A549 (cell line): Measurements from ENCODE around the gene PKDCC. TPM values are rescaled to one million over a fixed set of nuclear protein-coding genes. Genes with fewer than 3 reads are reported as not detected.

ENCODE experiments used
- ATAC-seq, 2 experiments: fragments of 200-7000 bp in 1 of 2; fragments of >200 bp in 1 of 2; cut with Nextera tagmentation in 1 of 2; cut with Tn5 transposase in 1 of 2; 3 replicates each; pipeline versions ENCODE4 v1.8.0 to v1.9.1; 2018 to 2020; ENCODE audit warnings: mild to moderate bottlenecking in 1 of 2, moderate library complexity in 1 of 2
- CTCF ChIA-PET: fragments of 300-600 bp; sonication (Branson Sonifier 250); formaldehyde crosslinking; extraction: SDS; loops from one replicate; lab custom pipeline; 2021; ENCODE audit warnings: antibody characterized with exemption, inconsistent platforms; lab: Yijun Ruan, JAX
- POLR2A ChIA-PET: fragments of 350-600 bp; formaldehyde crosslinking; extraction: SDS; loops from one replicate; lab custom pipeline; 2021; ENCODE audit warnings: antibody characterized with exemption, inconsistent platforms; lab: Yijun Ruan, JAX
- DNase-seq, 2 experiments: peaks; one replicate each; pipeline versions ENCODE4 v3.0.0 to v3.0.0-alpha.2; 2011 to 2016; ENCODE audit warnings: low read depth in 1 of 2, low spot score in 1 of 2
- FAIRE-seq: peaks from 2 replicates; lab custom pipeline; 2011; peaks lifted over from hg19 to GRCh38; lab: Jason Lieb, UNC
- H3K27ac ChIP-seq, 2 experiments: fragments of >200 bp; sonication (Bioruptor Twin); formaldehyde crosslinking; 3 replicates each; pipeline ENCODE4 v1.5.1; 2016 to 2017
- H3K4me1 ChIP-seq: fragments of >200 bp; sonication (Bioruptor Twin); formaldehyde crosslinking; 3 replicates; pipeline ENCODE4 v1.6.1; 2016
- H3K4me2 ChIP-seq: fragments of >200 bp; sonication (Bioruptor Twin); formaldehyde crosslinking; 3 replicates; pipeline ENCODE4 v1.6.1; 2016
- H3K4me3 ChIP-seq: fragments of >200 bp; sonication (Bioruptor Twin); formaldehyde crosslinking; 3 replicates; pipeline ENCODE4 v1.5.1; 2016
- H3K9me3 ChIP-seq: fragments of >200 bp; sonication (Bioruptor Twin); formaldehyde crosslinking; 3 replicates; pipeline ENCODE4 v1.6.1; 2016
- BHLHE40 ChIP-seq: IDR thresholded peaks from 2 replicates; pipeline ENCODE4 v1.6.1; 2012; ENCODE audit warnings: low read depth, low read length, inconsistent platforms
- CBX2 ChIP-seq: fragments of 200-600 bp; sonication (generic); IDR thresholded peaks from 2 replicates; pipeline ENCODE4 v1.6.1; 2016; ENCODE audit warnings: low read depth, mild to moderate bottlenecking, borderline replicate concordance
- CBX8 ChIP-seq: fragments of 200-600 bp; sonication (generic); IDR thresholded peaks from 2 replicates; pipeline ENCODE4 v1.6.1; 2016
- CEBPB ChIP-seq, 2 experiments: fragments of >200 bp in 1 of 2; sonication (Bioruptor Twin) in 1 of 2; formaldehyde crosslinking in 1 of 2; IDR thresholded peaks; 2 replicates each; pipeline ENCODE4 v1.6.1; 2012 to 2016
- CHD2 ChIP-seq: fragments of 150-350 bp; IDR thresholded peaks from 2 replicates; pipeline ENCODE4 v1.6.1; 2014; ENCODE audit warnings: low read length; ENCODE audit not compliant: partially characterized antibody
- CHD4 ChIP-seq: fragments of 200-600 bp; sonication (generic); IDR thresholded peaks from 2 replicates; pipeline ENCODE4 v1.6.1; 2016; ENCODE audit warnings: antibody characterized with exemption, mild to moderate bottlenecking, borderline replicate concordance
- EHMT2 ChIP-seq: fragments of 200-600 bp; sonication (generic); IDR thresholded peaks from 2 replicates; pipeline ENCODE4 v1.6.1; 2016; ENCODE audit warnings: antibody characterized with exemption, low read depth, mild to moderate bottlenecking, moderate library complexity
- EP300 ChIP-seq, 2 experiments: fragments of >200 bp; sonication (Bioruptor Twin); formaldehyde crosslinking; IDR thresholded peaks; 2 replicates in 1 of 2; 3 replicates in 1 of 2; pipeline ENCODE4 v1.6.1; 2016 to 2017
- ESRRA ChIP-seq: fragments of 150-350 bp; IDR thresholded peaks from 2 replicates; pipeline ENCODE4 v1.6.1; 2014; ENCODE audit warnings: mild to moderate bottlenecking, low read length, borderline replicate concordance
- FOXS1 ChIP-seq: fragments of 250-450 bp; sonication (Bioruptor Pico); IDR thresholded peaks from 2 replicates; pipeline ENCODE4 v1.5.0; 2020; ENCODE audit warnings: mild to moderate bottlenecking, moderate library complexity
- HDAC2 ChIP-seq: fragments of 200-600 bp; sonication (generic); IDR thresholded peaks from 2 replicates; pipeline ENCODE4 v1.6.1; 2016
- HEYL ChIP-seq: fragments of 250-450 bp; sonication (Bioruptor Pico); IDR thresholded peaks from 2 replicates; pipeline ENCODE4 v1.8.0; 2021; ENCODE audit warnings: mild to moderate bottlenecking, moderate library complexity
- HOXB13 ChIP-seq: fragments of 250-450 bp; sonication (Bioruptor Pico); IDR thresholded peaks from 2 replicates; pipeline ENCODE4 v1.5.0; 2020; ENCODE audit warnings: low read depth, mild to moderate bottlenecking, moderate library complexity
- HOXB5 ChIP-seq: fragments of 250-450 bp; sonication (Bioruptor Pico); IDR thresholded peaks from 2 replicates; pipeline ENCODE4 v1.5.0; 2020; ENCODE audit warnings: mild to moderate bottlenecking, moderate library complexity
- JUN ChIP-seq, 2 experiments: fragments of >200 bp; sonication (Bioruptor Twin); formaldehyde crosslinking; IDR thresholded peaks; 2 replicates in 1 of 2; 3 replicates in 1 of 2; pipeline ENCODE4 v1.6.1; 2016 to 2017
- KDM5A ChIP-seq: fragments of 200-600 bp; sonication (generic); IDR thresholded peaks from 2 replicates; pipeline ENCODE4 v1.6.1; 2016; ENCODE audit warnings: antibody characterized with exemption, mild to moderate bottlenecking
- MAFK ChIP-seq: fragments of 450-650 bp; IDR thresholded peaks from 2 replicates; pipeline ENCODE4 v1.6.1; 2014; ENCODE audit not compliant: partially characterized antibody
- MAZ ChIP-seq: fragments of 150-350 bp; IDR thresholded peaks from 2 replicates; pipeline ENCODE4 v1.6.1; 2014; ENCODE audit warnings: antibody characterized with exemption, low read depth, low read length, borderline replicate concordance
- MYC ChIP-seq: IDR thresholded peaks from 2 replicates; pipeline ENCODE4 v1.6.1; 2012; ENCODE audit warnings: mild to moderate bottlenecking, inconsistent platforms, low read length, improper control_type of control experiment, borderline replicate concordance
- NFE2L2 ChIP-seq: fragments of 150-350 bp; conservative IDR thresholded peaks from 2 replicates; pipeline ENCODE4 v1.6.1; 2014; ENCODE audit warnings: low read length
- NR3C1 ChIP-seq: fragments of >200 bp; sonication (Bioruptor Twin); formaldehyde crosslinking; IDR thresholded peaks from 3 replicates; pipeline ENCODE4 v1.6.1; 2017
- POLR2AphosphoS2 ChIP-seq: conservative IDR thresholded peaks from 2 replicates; pipeline ENCODE4 v1.6.1; 2012; ENCODE audit warnings: low read length, improper control_type of control experiment, inconsistent platforms
- SMC3 ChIP-seq: fragments of >200 bp; sonication (Bioruptor Twin); formaldehyde crosslinking; IDR thresholded peaks from 3 replicates; pipeline ENCODE4 v1.6.1; 2018; ENCODE audit warnings: inconsistent platforms
- SREBF2 ChIP-seq: fragments of 450-650 bp; IDR thresholded peaks from 2 replicates; pipeline ENCODE4 v1.6.1; 2014; ENCODE audit warnings: mild to moderate bottlenecking, moderate library complexity
- TP53 ChIP-seq: fragments of 250-450 bp; sonication (Bioruptor Pico); IDR thresholded peaks from 2 replicates; pipeline ENCODE4 v1.5.0; 2021; ENCODE audit warnings: mild to moderate bottlenecking, moderate library complexity
- ZFP36 ChIP-seq: fragments of 450-650 bp; IDR thresholded peaks from 2 replicates; pipeline ENCODE4 v1.6.1; 2014; ENCODE audit warnings: borderline replicate concordance; ENCODE audit not compliant: partially characterized antibody
- ZNF302 ChIP-seq: fragments of 250-450 bp; sonication (Bioruptor Pico); IDR thresholded peaks from 2 replicates; pipeline ENCODE4 v1.9.0; 2021; ENCODE audit warnings: inconsistent platforms, mild to moderate bottlenecking, moderate library complexity
- ZSCAN20 ChIP-seq: fragments of 250-450 bp; sonication (Bioruptor Pico); IDR thresholded peaks from 2 replicates; pipeline ENCODE4 v1.8.0; 2022; ENCODE audit warnings: mild to moderate bottlenecking, moderate library complexity
- WGBS: methylation state at CpG from one replicate; pipeline ENCODE4 v1.1.6; 2017; ENCODE audit errors: missing lambda C conversion rate; 5-methylcytosine and 5-hydroxymethylcytosine counted together
- polyA plus RNA-seq, 4 experiments: library from polyadenylated mRNA; depleted of rRNA in 3 of 4; stranded (reverse); fragments of >200 nt; fragmentation: RNase III in 1 of 4; extraction: RNeasy Plus Mini Kit Qiagen cat#74134 plus additional on column Dnase treatment in 1 of 4; gene quantifications; 2 replicates in 3 of 4; 3 replicates in 1 of 4; pipeline ENCODE4 v1.2.3, GENCODE V29; 2011 to 2017
- TF ChIP-seq, protein P1 (sequence below): IDR thresholded peaks from 2 replicates; pipeline ENCODE4 v1.6.1; 2012
- TF ChIP-seq, protein P2 (sequence below): fragments of >200 bp; sonication (Bioruptor Twin); formaldehyde crosslinking; IDR thresholded peaks from 2 replicates; pipeline ENCODE4 v1.6.1; 2016
- TF ChIP-seq, protein P3 (sequence below): fragments of 250-450 bp; sonication (Bioruptor Pico); IDR thresholded peaks from 2 replicates; pipeline ENCODE4 v1.5.0; 2020; ENCODE audit warnings: low read depth, mild to moderate bottlenecking, moderate library complexity
- TF ChIP-seq, protein P4 (sequence below): fragments of 250-450 bp; sonication (Bioruptor Pico); IDR thresholded peaks from 2 replicates; pipeline ENCODE4 v1.5.0; 2021; ENCODE audit warnings: mild to moderate bottlenecking, moderate library complexity, borderline replicate concordance
- TF ChIP-seq, protein P5 (sequence below): fragments of 450-650 bp; IDR thresholded peaks from 2 replicates; pipeline ENCODE4 v1.6.1; 2014; ENCODE audit warnings: antibody characterized with exemption

PKDCC gene
- polyA plus RNA-seq, 2 of the 4 experiments (the other 2 are of a cell fraction): 30.0 to 64.5 TPM

DNA sequence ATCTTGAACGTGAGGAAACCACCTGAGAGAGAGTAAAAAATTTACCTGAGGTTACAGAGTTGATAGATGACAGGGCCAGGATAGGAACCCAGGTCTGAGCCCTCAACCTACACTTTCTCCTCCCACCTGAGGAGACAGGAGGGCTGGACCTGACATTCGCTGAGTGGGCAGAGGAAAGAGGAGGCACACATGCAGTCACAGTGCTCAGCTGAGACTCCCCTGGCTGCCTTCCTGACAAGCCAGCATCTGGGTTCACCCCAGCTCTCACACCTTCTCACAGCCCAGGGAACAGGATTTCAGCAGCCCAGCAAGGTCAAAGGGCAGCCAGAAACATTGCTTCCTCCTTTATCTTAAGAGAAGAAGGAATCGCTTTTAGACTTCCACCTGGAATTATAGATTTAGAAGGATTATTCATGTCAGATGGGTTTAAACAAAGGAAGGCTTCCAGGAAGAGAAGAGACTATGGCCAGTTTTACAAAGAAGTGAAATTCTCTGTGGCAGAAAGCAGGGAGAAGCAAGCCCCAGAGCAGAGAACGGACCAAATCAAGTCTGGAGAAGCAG, 18.1 kb upstream of the PKDCC start:
- H3K4me2 ChIP-seq: no peak overlapping the region
- H3K27ac ChIP-seq: no peak overlapping the region
- ChIA-PET POLR2A (interaction anchor here (0.9 kb wide), 1 partner anchor 160 kb away, joined by 5 read pairs; no protein-coding TSS in a partner anchor), CTCF (interaction anchor here (1.4 to 2.1 kb wide), 2 partner anchors 16 to 160 kb away, joined by 3 to 14 read pairs; no protein-coding TSS in a partner anchor)
- no peak; a peak in 1 of 6 replicates for ATAC-seq
- no peak for DNase-seq
- H3K4me3 ChIP-seq: no peak overlapping the region
- H3K4me1 ChIP-seq: no peaks in the 10 kb centered on the region
- WGBS: 67% methylated on average over 4 of the region's 4 CpGs
- H3K9me3 ChIP-seq: no peaks in the 10 kb centered on the region
- FAIRE-seq: no peak
- TF ChIP-seq, protein P1, sequence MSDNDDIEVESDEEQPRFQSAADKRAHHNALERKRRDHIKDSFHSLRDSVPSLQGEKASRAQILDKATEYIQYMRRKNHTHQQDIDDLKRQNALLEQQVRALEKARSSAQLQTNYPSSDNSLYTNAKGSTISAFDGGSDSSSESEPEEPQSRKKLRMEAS: no peak
- TF ChIP-seq EHMT2 (no peak), MYC (no peak), ZFP36 (no peak), BHLHE40 (no peak), SREBF2 (no peak), MAZ (no peak), HDAC2 (no peak), CBX2 (no peak), EP300 (IDR thresholded peaks at IDR 0.05) (no peak), HEYL (CRISPR knock-in tag) (no peak), FOXS1 (CRISPR knock-in tag) (no peak), CBX8 (no peak), TP53 (CRISPR knock-in tag) (no peak), CHD4 (no peak), ESRRA (no peak), CEBPB (IDR thresholded peaks at IDR 0.05) (no peak), NR3C1 (no peak)
- TF ChIP-seq, protein P2, sequence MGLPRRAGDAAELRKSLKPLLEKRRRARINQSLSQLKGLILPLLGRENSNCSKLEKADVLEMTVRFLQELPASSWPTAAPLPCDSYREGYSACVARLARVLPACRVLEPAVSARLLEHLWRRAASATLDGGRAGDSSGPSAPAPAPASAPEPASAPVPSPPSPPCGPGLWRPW: no peak

DNA sequence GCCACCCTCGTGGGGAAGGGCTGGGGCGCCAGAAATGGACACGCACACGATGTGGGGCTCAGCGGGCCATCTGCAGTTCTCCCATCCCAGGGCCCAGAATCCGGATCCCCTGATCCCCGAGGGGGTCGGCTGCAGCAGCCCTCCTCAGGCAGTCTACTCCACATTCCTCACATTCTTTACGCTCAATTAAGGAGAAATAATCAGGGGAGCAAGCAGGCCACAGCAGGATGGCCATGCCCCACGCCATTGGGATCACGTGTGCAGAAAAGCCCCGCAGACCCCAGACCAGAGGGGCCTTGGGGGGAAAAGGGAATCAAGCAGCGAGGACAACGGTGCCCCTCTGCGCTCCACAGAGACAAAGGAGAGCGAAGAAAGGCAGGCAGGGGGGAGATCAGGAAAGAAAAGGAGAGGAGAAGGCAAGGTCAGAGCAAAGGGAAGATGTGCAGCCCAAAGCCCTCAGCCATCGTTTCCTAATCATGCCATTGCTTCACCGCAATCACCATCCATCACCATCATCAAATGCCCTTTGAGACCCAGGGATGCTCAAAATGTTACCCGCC, 17.5 kb upstream of the PKDCC start:
- no peak for ATAC-seq
- Histone ChIP-seq H3K4me3 (no peak overlapping the region), H3K9me3 (no peaks in the 10 kb centered on the region), H3K4me1 (no peaks in the 10 kb centered on the region), H3K4me2 (no peak overlapping the region), H3K27ac (no peak overlapping the region)
- ChIA-PET POLR2A (no interaction called here), CTCF (interaction anchor here (1.3 to 2.1 kb wide), 3 partner anchors 37 to 160 kb away, joined by 3 to 5 read pairs (median 3); no protein-coding TSS in a partner anchor)
- TF ChIP-seq CEBPB (IDR thresholded peaks at IDR 0.05) (no peak), EP300 (IDR thresholded peaks at IDR 0.05) (no peak), SMC3 (no peak), JUN (IDR thresholded peaks at IDR 0.05) (no peak), HOXB5 (CRISPR knock-in tag) (no peak), ZSCAN20 (CRISPR knock-in tag) (no peak), CHD2 (no peak), MAFK (no peak), POLR2AphosphoS2 (no peak), ZNF302 (CRISPR knock-in tag) (no peak), BHLHE40 (no peak), HOXB13 (CRISPR knock-in tag) (no peak), NFE2L2 (no peak), KDM5A (no peak), FOXS1 (CRISPR knock-in tag) (no peak)
- TF ChIP-seq, protein P3, sequence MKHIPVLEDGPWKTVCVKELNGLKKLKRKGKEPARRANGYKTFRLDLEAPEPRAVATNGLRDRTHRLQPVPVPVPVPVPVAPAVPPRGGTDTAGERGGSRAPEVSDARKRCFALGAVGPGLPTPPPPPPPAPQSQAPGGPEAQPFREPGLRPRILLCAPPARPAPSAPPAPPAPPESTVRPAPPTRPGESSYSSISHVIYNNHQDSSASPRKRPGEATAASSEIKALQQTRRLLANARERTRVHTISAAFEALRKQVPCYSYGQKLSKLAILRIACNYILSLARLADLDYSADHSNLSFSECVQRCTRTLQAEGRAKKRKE: no peak
- TF ChIP-seq, protein P4, sequence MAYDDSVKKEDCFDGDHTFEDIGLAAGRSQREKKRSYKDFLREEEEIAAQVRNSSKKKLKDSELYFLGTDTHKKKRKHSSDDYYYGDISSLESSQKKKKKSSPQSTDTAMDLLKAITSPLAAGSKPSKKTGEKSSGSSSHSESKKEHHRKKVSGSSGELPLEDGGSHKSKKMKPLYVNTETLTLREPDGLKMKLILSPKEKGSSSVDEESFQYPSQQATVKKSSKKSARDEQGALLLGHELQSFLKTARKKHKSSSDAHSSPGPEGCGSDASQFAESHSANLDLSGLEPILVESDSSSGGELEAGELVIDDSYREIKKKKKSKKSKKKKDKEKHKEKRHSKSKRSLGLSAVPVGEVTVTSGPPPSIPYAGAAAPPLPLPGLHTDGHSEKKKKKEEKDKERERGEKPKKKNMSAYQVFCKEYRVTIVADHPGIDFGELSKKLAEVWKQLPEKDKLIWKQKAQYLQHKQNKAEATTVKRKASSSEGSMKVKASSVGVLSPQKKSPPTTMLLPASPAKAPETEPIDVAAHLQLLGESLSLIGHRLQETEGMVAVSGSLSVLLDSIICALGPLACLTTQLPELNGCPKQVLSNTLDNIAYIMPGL: no peak
- TF ChIP-seq, protein P1: no peak
- TF ChIP-seq, protein P5, sequence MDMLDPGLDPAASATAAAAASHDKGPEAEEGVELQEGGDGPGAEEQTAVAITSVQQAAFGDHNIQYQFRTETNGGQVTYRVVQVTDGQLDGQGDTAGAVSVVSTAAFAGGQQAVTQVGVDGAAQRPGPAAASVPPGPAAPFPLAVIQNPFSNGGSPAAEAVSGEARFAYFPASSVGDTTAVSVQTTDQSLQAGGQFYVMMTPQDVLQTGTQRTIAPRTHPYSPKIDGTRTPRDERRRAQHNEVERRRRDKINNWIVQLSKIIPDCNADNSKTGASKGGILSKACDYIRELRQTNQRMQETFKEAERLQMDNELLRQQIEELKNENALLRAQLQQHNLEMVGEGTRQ: no peak
- 75% methylated on average over 19 of the region's 19 CpGs for WGBS
- no peak for DNase-seq
- FAIRE-seq: no peak
